IMR-90 (cell line): ENCODE measurements around the gene ZNF423. TPM values are rescaled to one million over a fixed set of nuclear protein-coding genes. Genes with fewer than 3 reads are reported as not detected.
"Not testable (repeated sequence)": the region's sequence is repeated elsewhere in the genome, so short reads cannot be mapped to it uniquely, and the experiment has no call there.

ENCODE experiments used
- ATAC-seq: fragments of 200-7000 bp; cut with Tn5 transposase; 2 replicates; pipeline ENCODE4 v1.9.1; 2020; ENCODE audit warnings: low read depth, mild to moderate bottlenecking, moderate library complexity
- BruUV-seq: library from RNA; stranded (reverse); fragments of 400-500 nt; replicated peaks from 2 replicates; lab custom pipeline; 2021; lab: Mats Ljungman, UMichigan
- CTCF ChIA-PET: fragments of 300-600 bp; formaldehyde crosslinking; extraction: SDS; loops from one replicate; lab custom pipeline; 2021; ENCODE audit warnings: antibody characterized with exemption; lab: Yijun Ruan, JAX
- POLR2A ChIA-PET: fragments of 300-600 bp; sonication (Branson Sonifier 250); formaldehyde crosslinking; loops from one replicate; lab custom pipeline; 2022; ENCODE audit warnings: antibody characterized with exemption; ENCODE audit not compliant: unreplicated experiment; lab: Charles Lee
- DNase-seq: peaks from one replicate; pipeline ENCODE4 v3.0.0; 2013
- H2AFZ ChIP-seq: replicated peaks from 2 replicates; pipeline ENCODE3; 2013; ENCODE audit warnings: low read length, mild to moderate bottlenecking; ENCODE audit not compliant: poor library complexity
- H2AK5ac ChIP-seq: 2 replicates; pipeline ENCODE4 v1.6.1; 2013; ENCODE audit warnings: low read depth, low read length, inconsistent platforms
- H2AK9ac ChIP-seq: replicated peaks from 2 replicates; pipeline ENCODE3; 2013; ENCODE audit warnings: mild to moderate bottlenecking, low read depth, low read length, moderate library complexity; ENCODE audit not compliant: poor library complexity
- H2BK120ac ChIP-seq: 2 replicates; pipeline ENCODE4 v1.6.1; 2013; ENCODE audit warnings: low read depth, low read length, inconsistent platforms
- H2BK15ac ChIP-seq: 3 replicates; pipeline ENCODE4 v1.6.1; 2013; ENCODE audit warnings: low read depth, low read length, inconsistent platforms
- H2BK20ac ChIP-seq: 2 replicates; pipeline ENCODE4 v1.6.1; 2013; ENCODE audit warnings: low read depth, mild to moderate bottlenecking, inconsistent platforms, low read length, moderate library complexity
- H2BK5ac ChIP-seq: 2 replicates; pipeline ENCODE4 v1.6.1; 2013; ENCODE audit warnings: mild to moderate bottlenecking, low read depth, low read length, inconsistent platforms; ENCODE audit not compliant: poor library complexity, severe bottlenecking
- H3K14ac ChIP-seq: replicated peaks from 2 replicates; pipeline ENCODE4 v1.6.1; 2013; ENCODE audit warnings: low read depth, low read length, inconsistent platforms
- H3K18ac ChIP-seq: 2 replicates; pipeline ENCODE4 v1.6.1; 2013; ENCODE audit warnings: low read depth, low read length, control low read depth
- H3K23ac ChIP-seq: 2 replicates; pipeline ENCODE4 v1.6.1; 2013; ENCODE audit warnings: low read depth, low read length, inconsistent platforms
- H3K27ac ChIP-seq: 2 replicates; pipeline ENCODE4 v1.5.1; 2013; ENCODE audit warnings: mild to moderate bottlenecking, control low read depth, low read length; ENCODE audit not compliant: insufficient read depth
- H3K27me3 ChIP-seq: 2 replicates; pipeline ENCODE4 v1.6.1; 2013; ENCODE audit warnings: low read length; ENCODE audit not compliant: control insufficient read depth, insufficient read depth
- H3K36me3 ChIP-seq: 2 replicates; pipeline ENCODE4 v1.6.1; 2013; ENCODE audit warnings: low read length, mixed read lengths; ENCODE audit not compliant: control insufficient read depth, insufficient read depth
- H3K4ac ChIP-seq: 2 replicates; pipeline ENCODE4 v1.6.1; 2013; ENCODE audit warnings: low read depth, low read length, inconsistent platforms
- H3K4me1 ChIP-seq: 2 replicates; pipeline ENCODE4 v1.6.1; 2013; ENCODE audit warnings: low read length, mixed read lengths; ENCODE audit not compliant: control insufficient read depth, insufficient read depth
- H3K4me2 ChIP-seq: 2 replicates; pipeline ENCODE4 v1.6.1; 2013; ENCODE audit warnings: low read depth, mild to moderate bottlenecking, control low read depth, low read length, moderate library complexity
- H3K4me3 ChIP-seq: 2 replicates; pipeline ENCODE4 v1.5.1; 2013; ENCODE audit warnings: low read depth, mild to moderate bottlenecking, control low read depth, low read length, moderate library complexity; ENCODE audit not compliant: insufficient read depth
- H3K56ac ChIP-seq: 2 replicates; pipeline ENCODE4 v1.6.1; 2013; ENCODE audit warnings: low read length, inconsistent platforms; ENCODE audit not compliant: insufficient read depth; ENCODE audit errors: extremely low read depth
- H3K79me1 ChIP-seq, 2 experiments: 2 replicates each; pipeline ENCODE4 v1.6.1; 2013; ENCODE audit warnings: low read length in 2 of 2, inconsistent platforms in 1 of 2, low read depth in 1 of 2
- H3K9ac ChIP-seq: 2 replicates; pipeline ENCODE4 v1.6.1; 2013; ENCODE audit warnings: low read depth, low read length, control low read depth
- H3K9me1 ChIP-seq: 2 replicates; pipeline ENCODE4 v1.6.1; 2013; ENCODE audit warnings: low read length, inconsistent platforms; ENCODE audit not compliant: insufficient read depth
- H3K9me3 ChIP-seq: 2 replicates; pipeline ENCODE4 v1.6.1; 2013; ENCODE audit warnings: low read length; ENCODE audit not compliant: control insufficient read depth, insufficient read depth
- H4K20me1 ChIP-seq: 2 replicates; pipeline ENCODE4 v1.6.1; 2013; ENCODE audit warnings: low read length, inconsistent platforms; ENCODE audit not compliant: insufficient read depth
- H4K5ac ChIP-seq: 2 replicates; pipeline ENCODE4 v1.6.1; 2013; ENCODE audit warnings: mild to moderate bottlenecking, low read depth, low read length, control low read depth
- H4K8ac ChIP-seq, 2 experiments: 2 replicates each; pipeline ENCODE4 v1.6.1; 2013; ENCODE audit warnings: low read depth in 2 of 2, low read length in 2 of 2, control low read depth in 1 of 2, inconsistent platforms in 1 of 2
- H4K91ac ChIP-seq: 2 replicates; pipeline ENCODE4 v1.6.1; 2013; ENCODE audit warnings: low read depth, low read length, inconsistent platforms; ENCODE audit not compliant: insufficient read depth
- MAFK ChIP-seq: IDR thresholded peaks from 2 replicates; pipeline ENCODE4 v1.6.1; 2012; ENCODE audit warnings: low read depth, low read length, improper control_type of control experiment
- WGBS, 2 experiments: methylation state at CpG; one replicate each; pipeline versions ENCODE4 v1.1.5 to v1.1.7; 2013; ENCODE audit warnings: missing lambda C conversion rate in 2 of 2; ENCODE audit not compliant: insufficient read length in 1 of 2; ENCODE audit errors: extremely low coverage in 2 of 2; 5-methylcytosine and 5-hydroxymethylcytosine counted together
- dilution Hi-C: fragments of 300-500 bp; cut with HindIII; formaldehyde crosslinking; loops from one replicate; pipeline ENCODE4 v1.14.3; 2018; ENCODE audit warnings: low sequenced_read_pairs; ENCODE audit not compliant: unreplicated experiment
- in situ Hi-C: fragments of 300-500 bp; cut with MboI; formaldehyde crosslinking; loops from 3 replicates; pipeline ENCODE4 v1.14.3; 2019; ENCODE audit warnings: low sequenced_read_pairs, inconsistent platforms, mixed read lengths
- intact Hi-C: fragments of 100-400 bp; cut with micrococcal nuclease; formaldehyde crosslinking; loops from 2 replicates; pipeline ENCODE4 v1.10.0; 2022
- polyA plus RNA-seq, 3 experiments: library from polyadenylated mRNA; depleted of rRNA; stranded (reverse); fragments of >200 nt; gene quantifications; 2 replicates each; pipeline ENCODE4 v1.2.3, GENCODE V29; 2012; ENCODE audit warnings: low replicate concordance in 1 of 3
- total RNA-seq: library from RNA; depleted of rRNA; stranded (reverse); fragments of >200 nt; gene quantifications from 2 replicates; pipeline ENCODE4 v1.2.3, GENCODE V29; 2012

Gene ZNF423
- total and polyA plus RNA-seq, 2 of the 4 experiments (the other 2 are of a cell fraction), result under 0.01 to 0.10 TPM

DNA sequence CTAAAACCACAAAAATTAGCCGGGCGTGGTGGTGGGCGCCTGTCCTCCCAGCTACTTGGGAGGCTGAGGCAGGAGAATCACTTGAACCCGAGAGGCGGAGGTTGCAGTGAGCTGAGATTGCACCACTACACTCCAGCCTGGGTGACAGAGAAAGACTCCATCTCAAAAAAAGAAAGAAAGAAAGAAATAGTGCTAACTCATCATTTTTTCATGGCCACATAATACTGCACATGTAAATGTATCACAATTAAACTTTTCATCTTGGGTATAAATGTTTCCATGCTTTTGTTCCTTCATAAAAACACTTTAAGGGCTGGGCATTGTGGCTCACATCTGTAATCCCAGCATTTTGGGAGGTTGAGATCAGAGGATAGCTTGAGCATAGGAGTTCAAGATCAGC, 15.9 kb upstream of the ZNF423 start:
- H3K79me1 ChIP-seq, H4K20me1 ChIP-seq, H4K91ac ChIP-seq, H3K4me3 ChIP-seq, H2BK5ac ChIP-seq, BruUV-seq, H3K4ac ChIP-seq, intact Hi-C loops, ATAC-seq, H2BK20ac ChIP-seq, DNase-seq, dilution Hi-C loops, POLR2A ChIA-PET, H3K14ac ChIP-seq, H3K23ac ChIP-seq, H3K9me3 ChIP-seq, H3K27ac ChIP-seq, H3K4me1 ChIP-seq, H2BK15ac ChIP-seq, H2BK120ac ChIP-seq, H3K4me2 ChIP-seq, H2AK5ac ChIP-seq, in situ Hi-C loops, H3K9me1 ChIP-seq, H3K36me3 ChIP-seq, H4K8ac ChIP-seq, H4K5ac ChIP-seq, H3K56ac ChIP-seq, H3K9ac ChIP-seq, H3K18ac ChIP-seq, H2AFZ ChIP-seq, H2AK9ac ChIP-seq, CTCF ChIA-PET: not testable (repeated sequence)
- WGBS, 2 experiments, result no CpG with 5 or more reads among the region's 5 CpGs
- peak; percentile 94 for TF ChIP-seq MAFK
- peaks cover 17% of the 10 kb centered on the region; the same call in 1 of the 2 replicates for H3K27me3 ChIP-seq
